H1 (cell line): Measurements from ENCODE around the gene GPC4. TPM values are rescaled to one million over a fixed set of nuclear protein-coding genes. Genes with fewer than 3 reads are reported as not detected.
A peak's percentile ranks its signal among the peaks of the same experiment; 100 is the strongest.

Source experiments
- CTCF ChIA-PET: fragments of 300-600 bp; sonication (Branson Sonifier 250); formaldehyde crosslinking; loops from one replicate; lab custom pipeline; 2021; ENCODE audit not compliant: partially characterized antibody; lab: Charles Lee
- POLR2A ChIA-PET: fragments of 300-600 bp; sonication (Branson Sonifier 250); formaldehyde crosslinking; loops from one replicate; lab custom pipeline; 2021; ENCODE audit warnings: inconsistent platforms; ENCODE audit not compliant: partially characterized antibody; lab: Charles Lee
- DNase-seq, 2 experiments: peaks; one replicate each; pipeline versions ENCODE4 v3.0.0 to v3.0.0-alpha.2; 2010 to 2022; ENCODE audit warnings: low spot score in 2 of 2, low read depth in 1 of 2, mixed read lengths in 1 of 2
- FAIRE-seq: peaks from 2 replicates; lab custom pipeline; 2011; peaks lifted over from hg19 to GRCh38; lab: Jason Lieb, UNC
- H2AFZ ChIP-seq: 2 replicates; pipeline ENCODE4 v1.8.1; 2012; ENCODE audit warnings: low read length, inconsistent platforms
- H2AK5ac ChIP-seq: 2 replicates; pipeline ENCODE4 v1.6.1; 2013; ENCODE audit warnings: low read depth, low read length
- H2BK120ac ChIP-seq: replicated peaks from 2 replicates; pipeline ENCODE3; 2013; ENCODE audit warnings: low read depth, low read length, inconsistent platforms
- H2BK12ac ChIP-seq: 2 replicates; pipeline ENCODE4 v1.6.1; 2013; ENCODE audit warnings: low read depth, low read length
- H2BK15ac ChIP-seq: 2 replicates; pipeline ENCODE4 v1.6.1; 2013; ENCODE audit warnings: low read length
- H2BK20ac ChIP-seq: 2 replicates; pipeline ENCODE4 v1.6.1; 2013; ENCODE audit warnings: low read length
- H2BK5ac ChIP-seq: 2 replicates; pipeline ENCODE4 v1.6.1; 2013; ENCODE audit warnings: low read depth, low read length
- H3K14ac ChIP-seq: 2 replicates; pipeline ENCODE4 v1.6.1; 2013; ENCODE audit warnings: inconsistent platforms; ENCODE audit not compliant: insufficient read length
- H3K18ac ChIP-seq: 2 replicates; pipeline ENCODE4 v1.6.1; 2013; ENCODE audit warnings: low read length; ENCODE audit errors: extremely low read depth
- H3K23ac ChIP-seq: 2 replicates; pipeline ENCODE4 v1.6.1; 2013; ENCODE audit warnings: inconsistent platforms; ENCODE audit not compliant: insufficient read length
- H3K23me2 ChIP-seq: 2 replicates; pipeline ENCODE4 v1.6.1; 2013; ENCODE audit warnings: low read depth, low read length
- H3K27ac ChIP-seq: 2 replicates; pipeline ENCODE4 v1.6.1; 2011; ENCODE audit warnings: low read depth, low read length, inconsistent platforms
- H3K27me3 ChIP-seq, 4 experiments: replicated peaks in 1 of 4; 1 replicate in 1 of 4; 2 replicates in 3 of 4; pipeline versions ENCODE4 v1.6.1 to v1.8.1; 2011 to 2013; ENCODE audit warnings: low read length in 3 of 4, mild to moderate bottlenecking in 3 of 4, inconsistent platforms in 2 of 4, mixed read lengths in 2 of 4, moderate library complexity in 1 of 4; ENCODE audit not compliant: control insufficient read depth in 3 of 4, insufficient read depth in 3 of 4; ENCODE audit errors: extremely low read depth in 1 of 4
- H3K36me3 ChIP-seq, 4 experiments: 2 replicates each; pipeline versions ENCODE4 v1.6.1 to v1.8.1; 2011 to 2013; ENCODE audit warnings: mild to moderate bottlenecking in 4 of 4, low read length in 3 of 4, moderate library complexity in 2 of 4, control low read depth in 1 of 4, inconsistent platforms in 1 of 4; ENCODE audit not compliant: insufficient read depth in 4 of 4, control insufficient read depth in 2 of 4
- H3K4ac ChIP-seq: replicated peaks from 2 replicates; pipeline ENCODE3; 2013; ENCODE audit warnings: low read length, low read depth, mixed read lengths, inconsistent platforms; ENCODE audit not compliant: insufficient read length
- H3K4me1 ChIP-seq, 4 experiments: replicated peaks in 1 of 4; 1 replicate in 1 of 4; 2 replicates in 3 of 4; pipeline versions ENCODE4 v1.6.1 to v1.8.1; 2011 to 2013; ENCODE audit warnings: low read length in 3 of 4, inconsistent platforms in 2 of 4, mixed read lengths in 1 of 4; ENCODE audit not compliant: insufficient read depth in 4 of 4, control insufficient read depth in 3 of 4
- H3K4me2 ChIP-seq, 2 experiments: 2 replicates each; pipeline versions ENCODE4 v1.6.1 to v1.8.1; 2011 to 2013; ENCODE audit warnings: low read depth in 2 of 2, low read length in 2 of 2, control low read depth in 1 of 2, inconsistent platforms in 1 of 2, mild to moderate bottlenecking in 1 of 2; ENCODE audit not compliant: insufficient read depth in 1 of 2
- H3K4me3 ChIP-seq, 4 experiments: fragments of 200-600, 300-600 bp in 1 of 4; sonication (generic), shearing (Covaris generic), sonication (Bioruptor Twin) in 1 of 4; 2 replicates each; pipeline versions ENCODE4 v1.5.1 to v1.8.1; 2011 to 2016; ENCODE audit warnings: low read length in 4 of 4, low read depth in 3 of 4, control low read depth in 2 of 4, inconsistent platforms in 2 of 4, mild to moderate bottlenecking in 2 of 4, mixed read lengths in 1 of 4, moderate library complexity in 1 of 4; ENCODE audit not compliant: insufficient read depth in 2 of 4; ENCODE audit errors: extremely low read depth in 1 of 4
- H3K56ac ChIP-seq: replicated peaks from 2 replicates; pipeline ENCODE3; 2013; ENCODE audit warnings: low read depth, mild to moderate bottlenecking, mixed read lengths, low read length, inconsistent platforms; ENCODE audit not compliant: insufficient read length
- H3K79me1 ChIP-seq: 2 replicates; pipeline ENCODE4 v1.6.1; 2013; ENCODE audit warnings: low read depth, low read length, control low read depth
- H3K79me2 ChIP-seq, 2 experiments: 2 replicates each; pipeline versions ENCODE4 v1.6.1 to v1.8.1; 2012 to 2013; ENCODE audit warnings: low read length in 2 of 2, mild to moderate bottlenecking in 2 of 2, inconsistent platforms in 1 of 2; ENCODE audit not compliant: insufficient read depth in 2 of 2, control insufficient read depth in 1 of 2
- H3K9ac ChIP-seq, 4 experiments: replicated peaks in 1 of 4; 1 replicate in 1 of 4; 2 replicates in 3 of 4; pipeline versions ENCODE4 v1.6.1 to v1.8.1; 2011 to 2013; ENCODE audit warnings: low read depth in 3 of 4, low read length in 3 of 4, control low read depth in 2 of 4, mild to moderate bottlenecking in 2 of 4, moderate library complexity in 2 of 4, inconsistent platforms in 1 of 4; ENCODE audit errors: extremely low read depth in 1 of 4
- H3K9me3 ChIP-seq, 2 experiments: 2 replicates each; pipeline versions ENCODE4 v1.6.1 to v1.8.1; 2012 to 2013; ENCODE audit warnings: mild to moderate bottlenecking in 2 of 2, moderate library complexity in 2 of 2, control low read depth in 1 of 2, inconsistent platforms in 1 of 2, low read depth in 1 of 2, low read length in 1 of 2, mixed read lengths in 1 of 2; ENCODE audit not compliant: insufficient read depth in 2 of 2
- H4K20me1 ChIP-seq, 2 experiments: replicated peaks in 1 of 2; 2 replicates each; pipeline versions ENCODE3 to v1.8.1; 2011 to 2013; ENCODE audit warnings: inconsistent platforms in 2 of 2, low read length in 2 of 2, mild to moderate bottlenecking in 1 of 2; ENCODE audit not compliant: insufficient read depth in 2 of 2, control insufficient read depth in 1 of 2
- H4K5ac ChIP-seq: 2 replicates; pipeline ENCODE4 v1.6.1; 2013; ENCODE audit warnings: low read length, low read depth, mixed read lengths, inconsistent platforms; ENCODE audit not compliant: insufficient read length
- H4K8ac ChIP-seq: 2 replicates; pipeline ENCODE4 v1.8.0; 2013; ENCODE audit warnings: mild to moderate bottlenecking, moderate library complexity, low read length, inconsistent platforms; ENCODE audit not compliant: insufficient read depth; ENCODE audit errors: extremely low read depth
- H4K91ac ChIP-seq: replicated peaks from 2 replicates; pipeline ENCODE3; 2013; ENCODE audit warnings: low read length, mixed read lengths, inconsistent platforms; ENCODE audit not compliant: insufficient read length
- ASH2L ChIP-seq: fragments of 200-600, 300-600 bp; sonication (generic); IDR thresholded peaks from one replicate; pipeline ENCODE4 v1.7.1; 2017; ENCODE audit warnings: low read length
- BACH1 ChIP-seq: IDR thresholded peaks from 2 replicates; pipeline ENCODE4 v1.6.1; 2012; ENCODE audit warnings: low read length, improper control_type of control experiment
- KDM5A ChIP-seq: fragments of 200-600 bp; IDR thresholded peaks from 2 replicates; pipeline ENCODE4 v1.7.1; 2012; ENCODE audit warnings: mild to moderate bottlenecking, low read length, inconsistent platforms, mixed read lengths
- POLR2A ChIP-seq, 2 experiments: IDR thresholded peaks; 1 replicate in 1 of 2; 2 replicates in 1 of 2; pipeline ENCODE4 v1.6.1; 2011; ENCODE audit warnings: low read depth in 2 of 2, low read length in 2 of 2, mild to moderate bottlenecking in 2 of 2; ENCODE audit errors: control extremely low read depth in 1 of 2
- POU5F1 ChIP-seq: IDR thresholded peaks from 2 replicates; pipeline ENCODE4 v1.6.1; 2011; ENCODE audit warnings: low read depth, mild to moderate bottlenecking, low read length, moderate library complexity
- RAD21 ChIP-seq, 2 experiments: IDR thresholded peaks in 1 of 2; conservative IDR thresholded peaks in 1 of 2; 2 replicates each; pipeline ENCODE4 v1.6.1; 2011; ENCODE audit warnings: low read depth in 2 of 2, low read length in 2 of 2, improper control_type of control experiment in 1 of 2, inconsistent platforms in 1 of 2, mild to moderate bottlenecking in 1 of 2, moderate library complexity in 1 of 2
- RBBP5 ChIP-seq: IDR thresholded peaks from 2 replicates; pipeline ENCODE4 v1.7.1; 2012; ENCODE audit warnings: low read depth, mild to moderate bottlenecking, inconsistent platforms, low read length, moderate library complexity, borderline replicate concordance
- RFX5 ChIP-seq: IDR thresholded peaks from 2 replicates; pipeline ENCODE4 v1.6.1; 2011; ENCODE audit warnings: low read depth, low read length, improper control_type of control experiment, borderline replicate concordance
- RXRA ChIP-seq: IDR thresholded peaks from 2 replicates; pipeline ENCODE4 v1.6.1; 2011; ENCODE audit warnings: low read depth, mild to moderate bottlenecking, low read length, moderate library complexity; ENCODE audit not compliant: insufficient read depth
- YY1 ChIP-seq: IDR thresholded peaks from 2 replicates; pipeline ENCODE4 v1.6.1; 2011; ENCODE audit warnings: low read depth, mild to moderate bottlenecking, low read length
- WGBS, 2 experiments: shearing (Covaris generic) in 1 of 2; methylation state at CpG; one replicate each; pipeline versions ENCODE4 v1.1.6 to v1.1.7; 2013 to 2015; ENCODE audit warnings: low lambda C conversion rate in 2 of 2, mixed read lengths in 2 of 2, inconsistent platforms in 1 of 2, low coverage in 1 of 2, missing lambda C conversion rate in 1 of 2; ENCODE audit not compliant: insufficient replicate concordance in 2 of 2, insufficient coverage in 1 of 2, insufficient read length in 1 of 2; ENCODE audit errors: extremely low coverage in 1 of 2, missing lambda C conversion rate in 1 of 2; 5-methylcytosine and 5-hydroxymethylcytosine counted together
- polyA plus RNA-seq, 7 experiments: library from polyadenylated mRNA; depleted of rRNA in 3 of 7; stranded (reverse) in 5 of 7; unstranded in 2 of 7; fragments of >200 nt in 5 of 7; fragments of 200-250 nt in 2 of 7; gene quantifications; 1 replicate in 5 of 7; 2 replicates in 1 of 7; 4 replicates in 1 of 7; pipeline versions ENCODE4 v1.2.1 to v1.2.3, GENCODE V29; 2011 to 2013; ENCODE audit warnings: missing spikeins in 2 of 7, mixed read lengths in 2 of 7
- total RNA-seq: library from RNA; stranded (reverse); fragmentation: NEBNext Ultra II Directional; extraction: Animal tissue kit (Norgen Biotek cat#: 25700); gene quantifications from 2 replicates; pipeline ENCODE4 v1.2.1, GENCODE V29; 2021
- TF ChIP-seq, protein P1 (sequence below): IDR thresholded peaks from 2 replicates; pipeline ENCODE4 v1.6.1; 2011; ENCODE audit warnings: low read depth, mild to moderate bottlenecking, low read length; ENCODE audit not compliant: insufficient read depth

The GPC4 gene
- total and polyA plus RNA-seq, 2 of the 8 experiments (the other 6 are each of a cell fraction or from before 2014, with no cell fraction given): 46.8 to 230 TPM

DNA sequence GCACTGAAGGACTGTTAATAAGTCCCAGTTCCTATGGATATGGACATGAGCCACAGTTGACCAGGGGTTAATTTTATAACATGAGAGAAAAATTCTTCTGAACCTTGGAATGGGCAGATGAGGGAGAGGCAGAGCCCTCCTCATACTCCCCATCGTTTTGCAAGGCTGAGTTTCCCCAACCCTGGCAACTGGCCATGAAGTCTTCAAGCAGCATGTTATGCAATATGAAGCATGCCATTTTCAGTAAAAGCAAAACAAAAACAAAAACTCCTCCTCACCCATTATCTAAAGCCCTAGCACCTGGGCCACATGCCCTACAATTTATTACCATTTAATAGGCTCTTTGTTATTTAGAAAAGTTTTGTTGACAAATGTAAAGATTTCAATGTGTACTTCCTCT, 64.5 kb downstream of the GPC4 start:
- H2BK15ac ChIP-seq: no peak overlapping the region
- H2AK5ac ChIP-seq: no peak overlapping the region
- no peak overlapping the region for H4K8ac ChIP-seq
- H2BK120ac ChIP-seq: no peak overlapping the region
- H2AFZ ChIP-seq: no peak overlapping the region
- no peak overlapping the region for H4K91ac ChIP-seq
- no peak overlapping the region for H3K4me3 ChIP-seq
- no peak overlapping the region for H3K23ac ChIP-seq
- no peak overlapping the region for H2BK5ac ChIP-seq
- H3K79me2 ChIP-seq: peaks cover 0 to 97% of the 10 kb centered on the region in 2 experiments; a peak in 3 of 4 replicates
- no peaks in the 10 kb centered on the region for H3K9me3 ChIP-seq
- H2BK12ac ChIP-seq: no peak overlapping the region
- no peak overlapping the region for H3K18ac ChIP-seq
- H3K23me2 ChIP-seq: no peaks in the 10 kb centered on the region
- TF ChIP-seq RFX5 (no peak), POU5F1 (no peak), BACH1 (no peak), RXRA (no peak), ASH2L (no peak), RAD21 (IDR thresholded peaks at IDR 0.05 in 1 of 2, conservative IDR thresholded peaks at IDR 0.05 in 1 of 2; ENCODE audit: low read depth in 2 of 2, low read length in 2 of 2) (no peak), POLR2A (IDR thresholded peaks at IDR 0.05; ENCODE audit: control extremely low read depth in 1 of 2, low read depth in 2 of 2, low read length in 2 of 2) (no peak), KDM5A (no peak), RBBP5 (no peak), YY1 (no peak)
- TF ChIP-seq, protein P1, sequence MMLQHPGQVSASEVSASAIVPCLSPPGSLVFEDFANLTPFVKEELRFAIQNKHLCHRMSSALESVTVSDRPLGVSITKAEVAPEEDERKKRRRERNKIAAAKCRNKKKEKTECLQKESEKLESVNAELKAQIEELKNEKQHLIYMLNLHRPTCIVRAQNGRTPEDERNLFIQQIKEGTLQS: no peak
- H3K27ac ChIP-seq: no peak overlapping the region
- no peaks in the 10 kb centered on the region for H3K27me3 ChIP-seq
- no peaks in the 10 kb centered on the region for H3K79me1 ChIP-seq
- CTCF ChIA-PET: interaction anchor here (0.6 to 0.7 kb wide), 3 partner anchors 11 to 26 kb away, joined by 3 to 4 read pairs (median 4); no protein-coding TSS in a partner anchor
- H3K36me3 ChIP-seq: peaks cover 0 to 2% (median 0%) of the 10 kb centered on the region in 4 experiments; a peak in 1 of 8 replicates
- no peak overlapping the region for H2BK20ac ChIP-seq
- H4K5ac ChIP-seq: no peak overlapping the region
- POLR2A ChIA-PET: no interaction called here
- peaks cover 11 to 14% of the 10 kb centered on the region in 2 experiments for H4K20me1 ChIP-seq
- FAIRE-seq: no peak
- H3K4ac ChIP-seq: no peak overlapping the region
- H3K56ac ChIP-seq: no peak overlapping the region
- DNase-seq: no peak
- 21% methylated on average over 1 of the region's 1 CpG; no CpG with 5 or more reads in 1 of the 2 experiments for WGBS, 2 experiments
- no peak overlapping the region for H3K9ac ChIP-seq
- H3K4me2 ChIP-seq: 0 out of 4 replicates have a peak overlapping the region, but pooled peaks of 1 of the 2 experiments have one; percentile 13
- no peak overlapping the region for H3K14ac ChIP-seq
- H3K4me1 ChIP-seq: peaks cover 4 to 15% (median 9%) of the 10 kb centered on the region in 4 experiments; a peak in 5 of 7 replicates
